SK-N-SH treated with all-trans-retinoic acid at 6 μM for 48 hours (cell line): Measurements from ENCODE around the gene ANKRD29.
"Not testable (repeated sequence)": the region's sequence is repeated elsewhere in the genome, so short reads cannot be mapped to it uniquely, and the experiment has no call there.

ENCODE experiments used
- ATAC-seq: fragments of 200-7000 bp; cut with Tn5 transposase; 3 replicates; pipeline ENCODE4 v1.9.1; 2020; ENCODE audit warnings: mild to moderate bottlenecking, moderate library complexity
- BACH2 ChIP-seq: fragments of 250-450 bp; sonication (Bioruptor Pico); IDR thresholded peaks from 2 replicates; pipeline ENCODE4 v1.9.0; 2021; ENCODE audit warnings: mild to moderate bottlenecking, borderline replicate concordance
- CREB5 ChIP-seq: fragments of 250-450 bp; sonication (Bioruptor Pico); IDR thresholded peaks from 2 replicates; pipeline ENCODE4 v1.5.1; 2020; ENCODE audit warnings: low read depth, mild to moderate bottlenecking, moderate library complexity
- CSDC2 ChIP-seq: fragments of 250-450 bp; sonication (Bioruptor Pico); IDR thresholded peaks from 2 replicates; pipeline ENCODE4 v1.5.0; 2020; ENCODE audit warnings: mild to moderate bottlenecking, moderate library complexity
- CSRNP3 ChIP-seq: fragments of 250-450 bp; sonication (Bioruptor Pico); IDR thresholded peaks from 2 replicates; pipeline ENCODE4 v1.5.1; 2021; ENCODE audit warnings: mild to moderate bottlenecking, moderate library complexity
- ESRRG ChIP-seq: fragments of 250-450 bp; sonication (Bioruptor Pico); IDR thresholded peaks from 2 replicates; pipeline ENCODE4 v1.6.1; 2021; ENCODE audit warnings: mild to moderate bottlenecking
- GLIS3 ChIP-seq: fragments of 250-450 bp; sonication (Bioruptor Pico); IDR thresholded peaks from 2 replicates; pipeline ENCODE4 v1.5.0; 2020; ENCODE audit warnings: mild to moderate bottlenecking, moderate library complexity
- ISL1 ChIP-seq: fragments of 250-450 bp; sonication (Bioruptor Pico); IDR thresholded peaks from 2 replicates; pipeline ENCODE4 v2.1.2; 2022; ENCODE audit warnings: mild to moderate bottlenecking, moderate library complexity
- OSR1 ChIP-seq: fragments of 250-450 bp; sonication (Bioruptor Pico); IDR thresholded peaks from 2 replicates; pipeline ENCODE4 v1.8.0; 2022; ENCODE audit warnings: moderate library complexity, mild to moderate bottlenecking, inconsistent platforms
- PATZ1 ChIP-seq: fragments of 250-450 bp; sonication (Bioruptor Pico); IDR thresholded peaks from 2 replicates; pipeline ENCODE4 v1.8.0; 2020; ENCODE audit warnings: mild to moderate bottlenecking, moderate library complexity, borderline replicate concordance
- POU6F1 ChIP-seq: fragments of 250-450 bp; sonication (Bioruptor Pico); IDR thresholded peaks from 2 replicates; pipeline ENCODE4 v1.8.0; 2021; ENCODE audit warnings: low read depth, mild to moderate bottlenecking, moderate library complexity, borderline replicate concordance
- RARB ChIP-seq: fragments of 250-450 bp; sonication (Bioruptor Pico); IDR thresholded peaks from 2 replicates; pipeline ENCODE4 v1.8.0; 2021; ENCODE audit warnings: mild to moderate bottlenecking, moderate library complexity
- SNAI2 ChIP-seq: fragments of 250-450 bp; sonication (Bioruptor Pico); IDR thresholded peaks from 2 replicates; pipeline ENCODE4 v1.5.0; 2020; ENCODE audit warnings: mild to moderate bottlenecking, moderate library complexity
- TCF4 ChIP-seq: fragments of 250-450 bp; sonication (Bioruptor Pico); IDR thresholded peaks from 2 replicates; pipeline ENCODE4 v1.8.0; 2021; ENCODE audit warnings: mild to moderate bottlenecking, moderate library complexity, borderline replicate concordance
- TOX ChIP-seq: fragments of 250-450 bp; sonication (Bioruptor Pico); IDR thresholded peaks from 2 replicates; pipeline ENCODE4 v1.8.0; 2021; ENCODE audit warnings: mild to moderate bottlenecking, moderate library complexity, borderline replicate concordance
- TSHZ2 ChIP-seq: fragments of 250-450 bp; sonication (Bioruptor Pico); IDR thresholded peaks from 2 replicates; pipeline ENCODE4 v1.5.0; 2020; ENCODE audit warnings: mild to moderate bottlenecking, moderate library complexity
- ZC3H10 ChIP-seq: fragments of 250-450 bp; sonication (Bioruptor Pico); IDR thresholded peaks from 2 replicates; pipeline ENCODE4 v1.5.1; 2021; ENCODE audit warnings: mild to moderate bottlenecking, moderate library complexity
- ZFP3 ChIP-seq: fragments of 250-450 bp; sonication (Bioruptor Pico); IDR thresholded peaks from 2 replicates; pipeline ENCODE4 v1.5.0; 2020; ENCODE audit warnings: mild to moderate bottlenecking, moderate library complexity
- ZFP30 ChIP-seq: fragments of 450-650 bp; formaldehyde crosslinking; IDR thresholded peaks from 2 replicates; pipeline ENCODE4 v1.5.0; 2022; ENCODE audit warnings: mild to moderate bottlenecking, moderate library complexity
- ZNF565 ChIP-seq: fragments of 450-650 bp; formaldehyde crosslinking; conservative IDR thresholded peaks from 2 replicates; pipeline ENCODE4 v1.5.0; 2020; ENCODE audit warnings: low read depth, mild to moderate bottlenecking, moderate library complexity
- ZNF70 ChIP-seq: fragments of 450-650 bp; formaldehyde crosslinking; IDR thresholded peaks from 2 replicates; pipeline ENCODE4 v1.5.0; 2020; ENCODE audit warnings: mild to moderate bottlenecking, moderate library complexity
- ZNF8 ChIP-seq: fragments of 450-650 bp; formaldehyde crosslinking; IDR thresholded peaks from 2 replicates; pipeline ENCODE4 v1.5.0; 2020; ENCODE audit warnings: mild to moderate bottlenecking, moderate library complexity

Gene ANKRD29

GRCh38 chr18:23614413-23614812 lies 48.3 kb downstream of the ANKRD29 start:
- no peak for TF ChIP-seq SNAI2 (CRISPR knock-in tag)
- no peak for TF ChIP-seq BACH2 (CRISPR knock-in tag)
- no peak for TF ChIP-seq ZFP30 (CRISPR knock-in tag)
- no peak for TF ChIP-seq GLIS3
- TF ChIP-seq OSR1 (CRISPR knock-in tag), result no peak
- TF ChIP-seq ZNF8 (CRISPR knock-in tag), result no peak
- TF ChIP-seq ISL1 (CRISPR knock-in tag), result no peak
- TF ChIP-seq PATZ1 (CRISPR knock-in tag), result no peak
- TF ChIP-seq TOX (CRISPR knock-in tag), result no peak
- no peak for TF ChIP-seq ZC3H10 (CRISPR knock-in tag)
- TF ChIP-seq ZNF565, result no peak
- TF ChIP-seq RARB (CRISPR knock-in tag), result no peak
- TF ChIP-seq CSDC2 (CRISPR knock-in tag), result no peak
- no peak for TF ChIP-seq ZFP3 (CRISPR knock-in tag)
- no peak for TF ChIP-seq CSRNP3 (CRISPR knock-in tag)
- no peak for TF ChIP-seq TSHZ2 (CRISPR knock-in tag)
- TF ChIP-seq TCF4 (CRISPR knock-in tag), result no peak
- no peak for ATAC-seq

- ATAC-seq, result not testable (repeated sequence)
These were observed 49.6 kb downstream of the ANKRD29 start for GRCh38 chr18:23613091-23613475.

- TF ChIP-seq TCF4 (CRISPR knock-in tag), result no peak
- no peak for TF ChIP-seq ESRRG (CRISPR knock-in tag)
- TF ChIP-seq RARB (CRISPR knock-in tag), result no peak
- TF ChIP-seq ZC3H10 (CRISPR knock-in tag), result no peak
- no peak for TF ChIP-seq POU6F1 (CRISPR knock-in tag)
- TF ChIP-seq TSHZ2 (CRISPR knock-in tag), result no peak
- no peak for TF ChIP-seq ISL1 (CRISPR knock-in tag)
- no peak for TF ChIP-seq CSRNP3 (CRISPR knock-in tag)
- no peak for TF ChIP-seq CREB5
- TF ChIP-seq PATZ1 (CRISPR knock-in tag), result no peak
- TF ChIP-seq ZNF70 (CRISPR knock-in tag), result no peak
- TF ChIP-seq ZNF8 (CRISPR knock-in tag), result no peak
- no peak for TF ChIP-seq GLIS3
- TF ChIP-seq BACH2 (CRISPR knock-in tag), result no peak
- TF ChIP-seq, all 23 proteins: peak for 0
- ATAC-seq, result no peak
These were observed 50.1 kb downstream of the ANKRD29 start for GRCh38 chr18:23612434-23613090.
